HG03460 (cell line): ENCODE measurements around the gene KREMEN1.

Source experiments
- ATAC-seq: cut with Tn5 transposase; IDR thresholded peaks from one replicate; pipeline ENCODE4 v1.9.1; 2021; ENCODE audit not compliant: unreplicated experiment

KREMEN1 gene

GRCh38 chr22:29126670-29127395, 54.0 kb downstream of the KREMEN1 start:
- no peak for ATAC-seq

DNA sequence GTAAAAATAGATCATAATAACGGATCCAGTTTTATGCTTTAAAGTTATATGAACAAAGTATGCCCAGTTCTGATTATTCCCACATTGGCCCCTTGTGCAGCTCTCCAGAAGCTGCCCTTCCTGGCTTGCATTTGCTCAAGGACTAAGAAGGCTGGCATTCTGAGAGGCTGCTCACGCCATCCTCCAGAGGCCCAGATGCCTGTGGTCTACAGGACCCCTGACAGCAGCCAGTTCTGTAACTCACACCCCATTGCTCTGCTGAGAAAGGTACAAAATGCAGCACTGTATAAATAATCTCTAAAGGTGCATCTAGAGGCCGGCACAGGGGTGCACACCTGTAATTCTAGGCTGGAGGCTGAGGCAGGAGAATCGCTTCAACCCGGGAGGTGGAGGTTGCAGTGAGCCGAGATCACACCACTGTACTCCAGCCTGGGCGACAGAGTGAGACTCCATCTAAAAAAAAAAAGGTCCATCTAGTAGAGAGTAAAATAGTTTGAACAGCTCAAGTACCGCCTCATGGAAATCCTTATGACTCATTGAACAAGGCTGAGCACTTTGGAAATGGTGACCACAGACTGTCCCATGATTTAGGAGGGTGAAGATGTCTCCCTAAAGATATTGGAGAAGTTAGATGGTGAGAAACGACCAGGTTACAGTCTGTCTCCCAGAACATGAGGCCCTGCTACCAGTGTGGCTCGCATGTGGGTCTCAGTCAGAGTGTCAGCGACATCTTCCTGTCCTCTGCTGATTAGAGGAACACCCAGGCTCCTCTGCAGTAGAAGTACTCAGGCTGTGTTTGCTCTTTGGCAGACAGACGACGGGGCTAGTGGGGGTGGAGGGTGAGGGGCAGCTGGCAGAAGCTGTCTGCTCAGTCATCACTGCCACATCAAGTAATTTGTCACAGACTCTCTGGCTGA, 56.3 kb downstream of the KREMEN1 start:
- no peak for ATAC-seq

GRCh38 chr22:29129808-29130140, 56.9 kb downstream of the KREMEN1 start:
- no peak for ATAC-seq

- no peak for ATAC-seq
Observed at GRCh38 chr22:29130476-29130875, 57.6 kb downstream of the KREMEN1 start.

- no peak for ATAC-seq
Observed at GRCh38 chr22:29133603-29134133, 60.8 kb downstream of the KREMEN1 start.

GRCh38 chr22:29134448-29134847, 61.6 kb downstream of the KREMEN1 start:
- no peak for ATAC-seq

DNA sequence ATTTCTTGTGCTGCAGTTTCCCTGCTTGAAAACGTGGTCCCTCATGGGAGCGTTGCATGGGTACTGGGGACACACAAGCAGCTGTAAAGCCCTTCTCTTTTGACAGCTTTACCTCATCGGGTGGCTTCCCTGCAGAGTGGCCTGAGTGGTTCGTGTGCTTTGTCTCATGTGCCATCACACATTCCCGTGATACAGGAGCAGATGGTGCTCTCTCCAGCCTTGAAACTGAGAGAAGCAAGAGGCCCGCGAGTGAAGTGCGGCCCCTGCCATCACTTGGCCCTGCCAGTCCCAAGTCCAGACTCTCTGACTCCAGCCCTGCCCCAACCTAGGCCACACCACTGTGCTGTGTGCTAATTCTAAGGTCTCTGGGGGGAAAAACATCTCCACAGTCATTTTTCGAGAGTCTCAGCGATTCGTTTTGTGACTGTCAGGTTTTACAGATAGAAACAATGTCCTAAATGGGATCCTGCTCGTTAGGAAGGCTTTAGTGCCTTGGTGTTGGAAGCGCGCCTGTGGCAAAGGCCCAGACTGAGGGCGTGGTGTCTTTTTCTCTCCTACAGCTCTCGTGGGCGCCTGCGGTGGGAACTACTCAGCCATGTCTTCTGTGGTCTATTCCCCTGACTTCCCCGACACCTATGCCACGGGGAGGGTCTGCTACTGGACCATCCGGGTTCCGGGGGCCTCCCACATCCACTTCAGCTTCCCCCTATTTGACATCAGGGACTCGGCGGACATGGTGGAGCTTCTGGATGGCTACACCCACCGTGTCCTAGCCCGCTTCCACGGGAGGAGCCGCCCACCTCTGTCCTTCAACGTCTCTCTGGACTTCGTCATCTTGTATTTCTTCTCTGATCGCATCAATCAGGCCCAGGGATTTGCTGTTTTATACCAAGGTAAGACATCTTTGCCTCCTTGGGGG, 64.2 kb downstream of the KREMEN1 start:
- no peak for ATAC-seq

DNA sequence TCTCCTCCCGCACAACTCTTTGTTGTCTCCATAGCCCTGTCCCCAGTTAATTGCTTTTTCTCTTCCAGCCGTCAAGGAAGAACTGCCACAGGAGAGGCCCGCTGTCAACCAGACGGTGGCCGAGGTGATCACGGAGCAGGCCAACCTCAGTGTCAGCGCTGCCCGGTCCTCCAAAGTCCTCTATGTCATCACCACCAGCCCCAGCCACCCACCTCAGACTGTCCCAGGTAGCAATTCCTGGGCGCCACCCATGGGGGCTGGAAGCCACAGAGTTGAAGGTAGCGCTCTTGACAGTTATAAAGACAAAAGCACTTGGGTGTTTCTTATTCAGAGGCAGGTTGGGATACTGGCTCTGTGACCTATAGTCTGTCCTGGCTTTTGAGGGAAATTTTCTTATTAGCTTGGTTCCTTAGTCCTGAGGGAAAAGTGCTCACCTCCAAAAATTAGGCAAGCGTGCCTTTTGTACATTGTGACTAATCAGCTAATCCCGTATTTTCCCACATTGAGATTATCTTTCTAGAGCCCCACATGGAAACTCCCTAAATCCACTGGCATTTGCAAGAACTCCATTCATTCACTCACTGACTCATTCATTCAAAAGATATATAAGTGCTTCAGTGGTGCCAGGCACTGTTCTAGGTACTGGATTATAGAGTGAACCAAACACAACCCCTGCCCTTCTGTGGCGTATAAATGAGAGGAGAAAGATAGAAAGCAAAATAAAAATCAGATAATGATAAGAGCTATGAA, 65.9 kb downstream of the KREMEN1 start:
- ATAC-seq: no peak

DNA sequence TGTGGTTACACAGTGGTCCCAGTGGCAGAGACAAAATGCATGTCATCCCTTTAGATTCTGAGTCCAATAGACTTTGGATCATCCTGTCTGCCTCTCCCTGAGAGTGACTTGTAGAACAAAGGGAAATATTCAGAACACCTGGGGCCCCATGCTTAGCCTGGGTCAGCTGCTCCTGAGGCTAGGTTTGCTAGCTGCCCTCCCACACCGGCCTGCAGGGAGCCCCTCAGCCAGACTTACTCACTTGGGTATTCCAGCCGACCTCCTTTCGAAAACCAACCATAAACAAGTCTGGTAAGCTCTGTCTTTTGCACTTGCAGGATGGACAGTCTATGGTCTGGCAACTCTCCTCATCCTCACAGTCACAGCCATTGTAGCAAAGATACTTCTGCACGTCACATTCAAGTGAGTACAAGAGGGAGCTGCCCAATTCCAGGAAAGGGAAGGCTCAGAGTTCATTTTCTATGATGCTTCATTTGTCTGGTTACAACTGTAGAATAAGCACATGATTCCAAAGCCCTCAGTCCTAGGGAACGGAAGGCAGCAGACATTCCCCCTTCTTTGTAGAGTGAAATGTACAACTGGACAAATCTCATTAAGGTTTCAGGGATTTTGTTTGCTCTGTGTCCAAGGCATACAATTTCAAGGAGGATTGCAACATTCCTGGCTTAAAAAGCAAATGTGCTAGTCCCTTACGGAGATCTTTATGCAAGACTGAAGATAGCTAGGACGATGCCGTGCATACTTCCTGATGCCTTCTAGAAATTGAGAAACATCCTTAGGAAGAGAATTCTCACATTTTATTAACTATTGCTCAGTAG, 67.3 kb downstream of the KREMEN1 start:
- no peak for ATAC-seq

DNA sequence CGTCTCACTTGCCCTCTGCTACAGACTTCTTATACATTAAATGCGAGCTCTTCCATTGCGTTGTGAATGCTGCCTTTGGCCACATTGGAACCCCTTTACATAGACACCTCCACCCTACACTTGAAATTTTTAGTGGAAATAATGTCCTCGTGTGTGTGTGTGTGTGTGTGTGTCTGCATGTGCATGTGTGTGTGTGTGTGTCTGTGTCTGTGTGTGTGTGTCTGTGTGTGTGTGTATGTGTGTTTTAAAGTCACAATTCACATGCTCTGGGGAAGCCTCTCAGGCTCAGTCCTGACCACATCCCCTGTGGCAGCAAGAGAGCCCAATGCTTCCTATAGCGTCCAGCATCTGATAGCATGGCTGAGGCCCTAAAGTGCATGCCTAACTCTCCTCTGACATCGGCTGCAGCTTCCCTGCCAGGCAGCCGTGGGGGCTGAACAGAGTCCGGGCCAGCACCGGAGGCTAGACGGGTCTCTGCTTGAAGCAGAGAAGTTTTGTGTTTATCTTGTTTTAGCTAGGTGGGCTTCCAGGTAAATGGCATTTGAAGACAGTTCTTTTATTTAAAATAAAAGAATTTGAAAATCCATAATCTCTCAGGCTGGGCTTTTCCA, 68.3 kb downstream of the KREMEN1 start:
- no peak for ATAC-seq

GRCh38 chr22:29142116-29142515, 69.3 kb downstream of the KREMEN1 start:
- no peak for ATAC-seq

DNA sequence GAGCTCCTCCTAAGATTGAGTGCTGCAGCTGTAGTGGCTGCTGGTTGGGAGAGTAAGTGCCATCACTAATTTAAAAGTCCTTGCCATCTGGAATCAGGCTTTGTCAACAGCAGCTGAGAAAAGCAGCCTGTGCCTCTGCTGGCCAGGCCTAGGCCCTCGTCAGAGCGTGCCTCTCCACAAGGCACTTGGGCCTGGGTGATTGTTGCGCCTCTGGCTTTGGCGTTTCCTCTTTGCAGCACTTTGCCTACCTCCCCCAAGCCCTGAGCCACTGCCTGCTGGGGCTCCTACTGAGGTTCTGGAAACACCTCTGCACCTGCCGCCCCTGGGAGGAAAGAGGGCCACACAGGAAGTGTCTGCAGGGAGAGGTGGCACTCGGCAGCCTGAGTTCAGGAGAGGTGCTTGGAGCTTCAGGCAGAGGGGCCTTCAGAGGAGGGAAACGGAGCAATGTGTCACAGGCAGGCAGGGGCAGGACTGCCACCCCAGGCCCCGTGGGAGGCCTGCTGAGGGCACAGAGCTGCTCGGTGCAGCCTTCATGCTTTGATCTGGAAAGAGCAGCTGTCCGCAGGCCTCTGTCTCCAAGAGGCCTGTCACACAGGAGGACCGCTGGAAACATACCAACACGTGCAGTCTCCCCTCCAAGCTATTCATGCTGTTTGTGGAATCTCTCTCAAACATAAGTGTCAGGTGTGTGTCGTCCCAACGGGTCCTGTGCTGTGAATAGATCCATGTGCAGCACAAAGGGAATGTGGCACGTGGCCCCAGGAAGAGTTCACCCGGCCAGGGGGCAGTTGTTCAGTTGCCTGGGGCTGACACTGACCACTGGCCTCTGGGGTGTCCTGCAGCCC, 71.3 kb downstream of the KREMEN1 start:
- ATAC-seq: no peak

DNA sequence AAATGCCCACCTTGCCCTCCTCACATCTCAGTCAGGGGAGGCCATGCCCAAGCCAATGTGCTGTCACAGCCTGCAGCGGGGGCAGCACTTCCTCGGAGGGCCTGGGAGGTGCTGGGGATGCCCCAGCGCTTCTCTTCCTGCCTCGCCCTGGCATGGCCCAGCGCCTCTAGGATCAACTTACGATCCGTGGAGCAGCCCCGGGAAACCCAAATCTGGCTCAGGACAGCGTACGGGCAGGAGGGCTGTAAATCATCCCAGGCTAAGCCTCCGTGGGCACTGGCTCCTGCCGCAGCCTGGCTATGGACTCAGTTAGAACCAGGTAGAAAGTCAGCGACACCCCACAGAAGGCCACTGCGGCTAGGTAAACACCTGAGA, 71.9 kb downstream of the KREMEN1 start:
- no peak for ATAC-seq

GRCh38 chr22:29145321-29146072, 72.7 kb downstream of the KREMEN1 start:
- ATAC-seq: no peak

DNA sequence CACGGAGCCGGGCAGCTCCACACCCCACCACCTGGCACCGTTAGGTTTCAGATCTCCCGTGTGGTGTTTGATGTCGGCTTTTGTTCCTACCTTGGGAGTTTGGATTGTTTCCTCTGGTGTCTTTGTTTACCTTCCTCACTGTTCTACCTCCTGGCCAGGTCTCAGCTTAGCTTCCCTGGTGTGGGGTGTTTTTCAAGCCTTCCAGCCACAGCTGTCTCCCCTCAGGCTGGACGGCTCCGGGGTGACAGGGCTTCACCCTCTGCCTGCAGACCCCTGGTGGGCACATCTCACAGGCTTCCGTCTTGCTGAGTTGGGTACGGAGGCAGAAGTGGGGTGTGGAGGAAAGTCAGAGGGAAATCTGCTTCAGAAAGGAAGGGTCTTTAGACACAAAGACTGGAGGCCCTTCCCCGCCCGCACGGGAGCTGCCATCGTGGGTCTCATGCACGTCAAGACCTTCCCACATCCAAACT, 73.3 kb downstream of the KREMEN1 start:
- ATAC-seq: no peak

- no peak for ATAC-seq
Observed at GRCh38 chr22:29146771-29147170, 73.9 kb downstream of the KREMEN1 start.

GRCh38 chr22:29147331-29147899, 74.6 kb downstream of the KREMEN1 start:
- no peak for ATAC-seq
